H1 (cell line): ENCODE data around the gene DCPS. TPM values are rescaled to one million over a fixed set of nuclear protein-coding genes. Genes with fewer than 3 reads are reported as not detected.

Experiments
- BRCA1 ChIP-seq: IDR thresholded peaks from 2 replicates; pipeline ENCODE4 v1.6.1; 2012; ENCODE audit warnings: low read depth, low read length, improper control_type of control experiment
- EZH2 ChIP-seq: fragments of 200-600 bp; sonication (generic); IDR thresholded peaks from 2 replicates; pipeline ENCODE4 v1.7.1; 2012; ENCODE audit warnings: low read depth, mild to moderate bottlenecking, moderate library complexity, low read length, inconsistent platforms; ENCODE audit not compliant: severe bottlenecking
- KDM5A ChIP-seq: fragments of 200-600 bp; IDR thresholded peaks from 2 replicates; pipeline ENCODE4 v1.7.1; 2012; ENCODE audit warnings: mild to moderate bottlenecking, low read length, inconsistent platforms, mixed read lengths
- RAD21 ChIP-seq, 2 experiments: IDR thresholded peaks in 1 of 2; conservative IDR thresholded peaks in 1 of 2; 2 replicates each; pipeline ENCODE4 v1.6.1; 2011; ENCODE audit warnings: low read depth in 2 of 2, low read length in 2 of 2, improper control_type of control experiment in 1 of 2, inconsistent platforms in 1 of 2, mild to moderate bottlenecking in 1 of 2, moderate library complexity in 1 of 2
- SP4 ChIP-seq: IDR thresholded peaks from 2 replicates; pipeline ENCODE4 v1.6.1; 2012; ENCODE audit warnings: low read length, inconsistent platforms
- TBP ChIP-seq: IDR thresholded peaks from 2 replicates; pipeline ENCODE4 v1.6.1; 2011; ENCODE audit warnings: low read depth, low read length, improper control_type of control experiment
- polyA plus RNA-seq, 7 experiments: library from polyadenylated mRNA; depleted of rRNA in 3 of 7; stranded (reverse) in 5 of 7; unstranded in 2 of 7; fragments of >200 nt in 5 of 7; fragments of 200-250 nt in 2 of 7; gene quantifications; 1 replicate in 5 of 7; 2 replicates in 1 of 7; 4 replicates in 1 of 7; pipeline versions ENCODE4 v1.2.1 to v1.2.3, GENCODE V29; 2011 to 2013; ENCODE audit warnings: missing spikeins in 2 of 7, mixed read lengths in 2 of 7
- total RNA-seq: library from RNA; stranded (reverse); fragmentation: NEBNext Ultra II Directional; extraction: Animal tissue kit (Norgen Biotek cat#: 25700); gene quantifications from 2 replicates; pipeline ENCODE4 v1.2.1, GENCODE V29; 2021

Gene DCPS
- total and polyA plus RNA-seq, 2 of the 8 experiments (the other 6 are each of a cell fraction or from before 2014, with no cell fraction given) = 24.6 to 55.2 TPM

GRCh38 chr11:126293726-126294125 is 10.1 kb upstream of the DCPS start (continued):
- TF ChIP-seq RAD21 (IDR thresholded peaks at IDR 0.05 in 1 of 2, conservative IDR thresholded peaks at IDR 0.05 in 1 of 2; ENCODE audit: low read depth in 2 of 2, low read length in 2 of 2) (no peak), TBP (no peak), SP4 (no peak), BRCA1 (no peak), EZH2 (no peak), KDM5A (no peak)
